ENCODE measurements around the gene KCNB1.
A peak's percentile ranks its signal among the peaks of the same experiment; 100 is the strongest.

KCNB1 gene

GRCh38 chr20:49384437-49385434, 97.7 kb downstream of the KCNB1 start:
- peak; percentile 96 for DNase-seq

- peak; percentile 15 to 61 for DNase-seq
Measured at GRCh38 chr20:49381558-49382493, 100.6 kb downstream of the KCNB1 start.

- DNase-seq = no peak
Measured at GRCh38 chr20:49380337-49380780, 102.1 kb downstream of the KCNB1 start.

- no peak for DNase-seq
Measured at GRCh38 chr20:49379338-49379737, 103.1 kb downstream of the KCNB1 start.

- peak in 1 of 2 experiments; percentile 14 for DNase-seq
Measured at GRCh38 chr20:49377326-49377725, 105.1 kb downstream of the KCNB1 start.

- DNase-seq = no peak
Measured at GRCh38 chr20:49375170-49375569, 107.3 kb downstream of the KCNB1 start.

GRCh38 chr20:49372095-49372734, 110.3 kb downstream of the KCNB1 start:
- no peak for DNase-seq

GRCh38 chr20:49368596-49368995, 113.9 kb downstream of the KCNB1 start:
- DNase-seq = no peak

- DNase-seq = no peak
Measured at GRCh38 chr20:49367113-49367512, 115.4 kb downstream of the KCNB1 start.

- no peak for DNase-seq
Measured at GRCh38 chr20:49366687-49367086, 115.8 kb downstream of the KCNB1 start.

- DNase-seq = no peak
Measured at GRCh38 chr20:49361862-49362660, 120.4 kb downstream of the KCNB1 start.

GRCh38 chr20:49360242-49360968, 122.1 kb downstream of the KCNB1 start:
- DNase-seq = no peak

- peak; percentile 85 to 93 for DNase-seq
Measured at GRCh38 chr20:49356676-49357075, 125.8 kb downstream of the KCNB1 start.

- DNase-seq = no peak
Measured at GRCh38 chr20:49354673-49355072, 127.8 kb downstream of the KCNB1 start.

- DNase-seq = no peak
Measured at GRCh38 chr20:49353348-49353747, 129.1 kb downstream of the KCNB1 start.

- no peak for DNase-seq
Measured at GRCh38 chr20:49352751-49353150, 129.7 kb downstream of the KCNB1 start.

GRCh38 chr20:49351775-49352174, 130.7 kb downstream of the KCNB1 start:
- DNase-seq = no peak

GRCh38 chr20:49349694-49350252, 132.7 kb downstream of the KCNB1 start:
- no peak for DNase-seq

- DNase-seq = no peak
Measured at GRCh38 chr20:49349078-49349477, 133.4 kb downstream of the KCNB1 start.

- no peak for DNase-seq
Measured at GRCh38 chr20:49348563-49348962, 133.9 kb downstream of the KCNB1 start.

GRCh38 chr20:49347156-49347555, 135.3 kb downstream of the KCNB1 start:
- no peak for DNase-seq
